Stimulated activated CD8-positive, alpha-beta memory T cell treated with anti-CD3 and anti-CD28 coated beads, Interleukin-7, amount 100 ng/mL, for 48 hours (primary cell): ENCODE measurements around the gene ZNF514.
"Not testable (repeated sequence)": the region's sequence is repeated elsewhere in the genome, so short reads cannot be mapped to it uniquely, and the experiment has no call there.

Source experiments
- DNase-seq, 2 donors: peaks; one replicate each; pipeline ENCODE4 v3.0.0-alpha.2; 2020; ENCODE audit warnings: low read depth in 1 of 2; ENCODE audit errors: extremely low read depth in 1 of 2

Gene ZNF514

GRCh38 chr2:95143838-95144237 is 15.8 kb downstream of the ZNF514 start:
- no peak for DNase-seq

GRCh38 chr2:95138702-95139101 is 20.9 kb downstream of the ZNF514 start:
- no peak for DNase-seq

GRCh38 chr2:95122197-95122551 is 37.5 kb downstream of the ZNF514 start:
- no peak for DNase-seq

- peak; percentile 75 to 84 for DNase-seq
Observed at GRCh38 chr2:95121407-95122196, 38.0 kb downstream of the ZNF514 start, which contains the start of gene MRPS5. MRPS5 (minus strand) TSS chr2:95121808; CDS start chr2:95121791, 17 bp downstream.

- DNase-seq, result no peak
Observed at GRCh38 chr2:95121093-95121406, 38.6 kb downstream of the ZNF514 start.

- peak; percentile 31 to 61 for DNase-seq
Observed at GRCh38 chr2:95115418-95115817, 44.2 kb downstream of the ZNF514 start.

- no peak for DNase-seq
Observed at GRCh38 chr2:95113464-95113863, 46.2 kb downstream of the ZNF514 start.

- no peak for DNase-seq
Observed at GRCh38 chr2:95110395-95110794, 49.3 kb downstream of the ZNF514 start.

- DNase-seq, result no peak
Observed at GRCh38 chr2:95109260-95109659, 50.4 kb downstream of the ZNF514 start.

- DNase-seq, result no peak
Observed at GRCh38 chr2:95106081-95106480, 53.6 kb downstream of the ZNF514 start.

GRCh38 chr2:95104606-95105005 is 55.0 kb downstream of the ZNF514 start:
- DNase-seq, result no peak

- DNase-seq, result no peak
Observed at GRCh38 chr2:95099910-95100309, 59.7 kb downstream of the ZNF514 start.

GRCh38 chr2:95098273-95098672 is 61.4 kb downstream of the ZNF514 start:
- not testable (repeated sequence) for DNase-seq
